SK-N-MC (cell line): ENCODE results near the gene PPTC7.
"Not testable (repeated sequence)": the region's sequence is repeated elsewhere in the genome, so short reads cannot be mapped to it uniquely, and the experiment has no call there.

Source experiments
- DNase-seq: peaks from one replicate; pipeline ENCODE4 v3.0.0-alpha.2; 2011; ENCODE audit warnings: low read depth, low spot score
- H3K27ac ChIP-seq: fragments of 200-600 bp; sonication (generic); 2 replicates; pipeline ENCODE4 v1.5.1; 2016; ENCODE audit warnings: mixed run types
- H3K36me3 ChIP-seq: fragments of 200-600 bp; sonication (generic); 2 replicates; pipeline ENCODE4 v1.6.1; 2017; ENCODE audit warnings: antibody characterized with exemption, low read length, mixed read lengths; ENCODE audit not compliant: insufficient read depth
- H3K4me3 ChIP-seq: fragments of 200-600 bp; sonication (generic); 2 replicates; pipeline ENCODE4 v1.5.1; 2016
- H3K9ac ChIP-seq: fragments of 200-600 bp; sonication (generic); 2 replicates; pipeline ENCODE4 v1.8.0; 2017; ENCODE audit warnings: mixed run types, mixed read lengths; ENCODE audit not compliant: insufficient read length
- H3K9me3 ChIP-seq: fragments of 200-600 bp; sonication (generic); 2 replicates; pipeline ENCODE4 v1.6.1; 2017; ENCODE audit warnings: low read depth, mild to moderate bottlenecking, antibody characterized with exemption, low read length, moderate library complexity, mixed read lengths
- EZH2 ChIP-seq: fragments of 200-600 bp; sonication (generic); IDR thresholded peaks from one replicate; pipeline ENCODE4 v1.6.1; 2017; ENCODE audit warnings: antibody characterized with exemption
- FOXP2 ChIP-seq: optimal IDR thresholded peaks from 2 replicates; pipeline ENCODE3; 2011; ENCODE audit warnings: mild to moderate bottlenecking, moderate library complexity; ENCODE audit not compliant: insufficient read depth; ENCODE audit errors: extremely low read length, control extremely low read depth
- POLR2AphosphoS5 ChIP-seq: IDR thresholded peaks from 2 replicates; pipeline ENCODE4 v1.6.1; 2012; ENCODE audit warnings: mild to moderate bottlenecking, low read depth, low read length, borderline replicate concordance

The PPTC7 gene

DNA sequence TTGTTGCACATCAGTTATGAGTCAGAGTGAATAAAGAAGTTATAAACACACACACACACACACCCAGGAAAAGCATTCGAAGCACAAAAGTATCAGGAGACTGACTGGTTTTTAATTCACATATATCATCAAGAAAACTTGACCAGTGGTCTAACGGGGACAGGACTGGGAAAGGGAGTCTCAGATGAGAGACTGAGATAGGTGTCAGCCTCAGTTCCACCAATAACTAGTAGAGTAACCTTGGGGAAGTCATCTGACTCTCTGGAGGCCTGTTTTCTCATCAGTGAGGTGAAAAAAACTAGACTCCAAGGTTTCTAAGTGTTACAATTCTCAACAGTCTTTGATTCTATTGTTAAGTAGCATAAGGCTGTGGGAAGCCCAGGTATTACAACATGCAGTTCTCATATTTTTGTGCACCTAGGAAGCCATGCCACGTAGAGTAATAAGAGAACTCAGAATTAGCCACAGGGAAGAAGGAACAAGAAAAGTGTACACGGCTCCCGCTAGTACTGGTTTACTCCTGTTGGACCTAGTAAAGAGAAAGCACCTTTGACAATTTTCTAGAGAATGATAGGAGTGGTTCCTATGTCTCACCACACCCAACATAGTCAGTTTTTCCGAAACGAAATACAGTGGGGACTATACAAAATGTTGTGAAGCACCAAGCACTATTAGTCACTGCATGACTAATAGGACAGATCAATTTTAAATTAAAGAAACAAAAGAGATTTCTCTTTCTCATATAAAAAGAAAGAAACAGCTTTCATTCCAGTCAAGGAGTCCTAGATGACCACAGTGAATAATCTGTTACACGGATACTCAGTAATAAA is 5.0 kb downstream of the PPTC7 start:
- DNase-seq: no peak
- no peak for TF ChIP-seq POLR2AphosphoS5
- TF ChIP-seq EZH2: no peak
- no peak for TF ChIP-seq FOXP2
- Histone ChIP-seq H3K9ac (no peak overlapping the region), H3K27ac (no peak overlapping the region), H3K4me3 (no peak overlapping the region), H3K9me3 (no peaks in the 10 kb centered on the region), H3K36me3 (no peaks in the 10 kb centered on the region)

DNA sequence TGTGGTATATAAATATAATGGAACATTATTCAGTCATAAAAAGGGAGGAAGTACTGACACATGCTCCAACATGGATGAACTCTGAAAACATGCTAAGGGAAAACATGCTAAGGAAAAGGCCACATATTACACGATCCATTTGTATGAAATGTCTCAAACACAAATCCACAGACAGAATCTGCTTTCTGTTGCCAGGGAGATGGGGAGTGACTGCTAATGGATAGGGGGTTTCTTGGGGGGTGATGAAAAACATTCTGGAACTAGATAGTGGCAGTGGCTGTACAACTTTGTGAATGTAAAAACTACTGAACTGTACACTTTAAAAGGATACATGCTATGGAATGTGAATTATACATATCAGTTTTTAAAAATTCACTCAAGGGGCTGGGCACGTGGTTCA is 6.6 kb downstream of the PPTC7 start:
- Histone ChIP-seq H3K9me3 (peaks cover 4% of the 10 kb centered on the region; the same call in 1 of the 2 replicates), H3K4me3 (no peak overlapping the region), H3K27ac (no peak overlapping the region), H3K36me3 (no peaks in the 10 kb centered on the region), H3K9ac (no peak overlapping the region)
- no peak for TF ChIP-seq EZH2
- TF ChIP-seq FOXP2: no peak
- no peak for TF ChIP-seq POLR2AphosphoS5
- DNase-seq: no peak

DNA sequence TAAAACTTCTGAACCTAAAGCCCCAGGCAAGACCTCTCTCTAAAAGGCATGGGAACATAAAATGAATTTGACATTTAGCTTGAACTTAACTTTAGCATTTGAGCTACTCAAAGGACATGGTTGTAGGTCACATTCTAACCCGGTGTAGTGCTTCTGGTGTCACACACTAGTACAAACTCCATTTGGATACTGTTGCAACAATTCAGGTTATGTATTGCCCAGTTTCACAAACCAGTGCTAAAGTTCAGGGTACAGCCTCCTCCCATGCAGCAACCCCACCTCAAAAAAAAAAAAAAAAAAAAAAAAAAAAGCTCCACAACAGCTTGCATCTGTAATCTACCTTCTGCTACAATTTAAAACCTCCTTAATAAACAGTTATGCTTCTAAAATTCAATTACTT is 7.8 kb downstream of the PPTC7 start:
- TF ChIP-seq EZH2: no peak
- TF ChIP-seq FOXP2: no peak
- no peak for TF ChIP-seq POLR2AphosphoS5
- Histone ChIP-seq H3K27ac (no peak overlapping the region), H3K4me3 (no peak overlapping the region), H3K36me3 (no peaks in the 10 kb centered on the region), H3K9ac (no peak overlapping the region), H3K9me3 (peaks cover 4% of the 10 kb centered on the region; the same call in 1 of the 2 replicates)
- DNase-seq: no peak

DNA sequence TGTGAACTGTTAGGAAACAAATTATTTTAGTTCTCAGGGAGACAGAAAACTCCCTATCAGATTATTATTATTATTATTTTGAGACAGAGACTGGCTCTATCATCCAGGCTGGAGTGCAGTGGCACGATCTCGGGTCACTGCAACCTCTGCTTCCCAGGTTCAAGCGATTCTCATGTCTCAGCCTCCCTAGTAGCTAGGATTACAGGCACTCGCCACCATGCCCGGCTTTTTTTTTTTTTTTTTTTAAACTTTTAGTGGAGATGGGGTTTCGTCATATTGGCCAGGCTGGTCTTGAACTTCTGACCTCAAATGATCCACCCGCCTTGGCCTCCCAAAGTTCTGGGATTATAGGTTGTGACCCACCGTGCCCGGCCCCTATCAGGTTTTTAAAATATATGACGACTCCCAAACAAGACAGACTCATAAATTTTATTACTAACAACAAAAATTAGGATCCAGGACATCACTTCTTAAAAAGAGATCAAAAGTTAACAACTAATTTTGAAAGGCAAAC is 8.3 kb downstream of the PPTC7 start:
- H3K9ac ChIP-seq, DNase-seq, H3K9me3 ChIP-seq, H3K36me3 ChIP-seq, H3K27ac ChIP-seq, H3K4me3 ChIP-seq: not testable (repeated sequence)

DNA sequence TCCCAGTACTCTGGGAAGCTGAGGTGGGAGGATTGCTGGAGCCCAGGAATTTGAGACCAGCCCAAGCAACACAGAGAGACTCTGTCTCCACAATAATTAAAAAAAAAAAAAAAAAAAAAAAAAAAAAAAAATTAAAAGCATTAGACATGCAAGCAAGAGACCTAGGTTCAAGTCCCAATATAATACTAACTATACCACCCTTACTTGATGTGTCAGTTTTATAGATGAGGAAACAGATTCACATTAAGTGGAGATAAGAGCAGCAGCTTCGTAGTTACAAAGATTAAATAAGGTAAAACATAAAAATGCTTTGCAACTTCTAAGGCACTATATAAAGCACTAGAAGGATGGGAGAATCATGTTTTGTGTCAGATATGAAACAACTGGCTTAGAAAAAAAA is 9.1 kb downstream of the PPTC7 start:
- H3K9me3 ChIP-seq: peaks cover 4% of the 10 kb centered on the region; the same call in 1 of the 2 replicates
- no peaks in the 10 kb centered on the region for H3K36me3 ChIP-seq
- no peak overlapping the region for H3K4me3 ChIP-seq
- DNase-seq: no peak
- no peak for TF ChIP-seq POLR2AphosphoS5
- TF ChIP-seq FOXP2: no peak
- no peak for TF ChIP-seq EZH2
- no peak overlapping the region for H3K27ac ChIP-seq
- H3K9ac ChIP-seq: no peak overlapping the region

DNA sequence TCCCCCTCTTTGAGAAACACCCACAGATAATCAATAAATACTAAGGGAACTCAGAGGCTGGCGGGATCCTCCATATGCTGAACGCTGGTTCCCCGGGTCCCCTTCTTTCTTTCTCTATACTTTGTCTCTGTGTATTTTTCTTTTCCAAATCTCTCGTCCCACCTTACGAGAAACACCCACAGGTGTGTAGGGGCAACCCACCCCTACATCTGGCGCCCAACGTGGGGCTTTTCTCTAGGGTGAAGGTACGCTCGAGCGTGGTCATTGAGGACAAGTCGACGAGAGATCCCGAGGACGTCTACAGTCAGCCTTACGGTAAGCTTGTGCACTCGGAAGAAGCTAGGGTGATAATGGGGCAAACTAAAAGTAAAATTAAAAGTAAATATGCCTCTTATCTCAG is 12.3 kb downstream of the PPTC7 start:
- H3K9ac ChIP-seq, H3K27ac ChIP-seq, DNase-seq, H3K9me3 ChIP-seq, H3K4me3 ChIP-seq, H3K36me3 ChIP-seq: not testable (repeated sequence)

DNA sequence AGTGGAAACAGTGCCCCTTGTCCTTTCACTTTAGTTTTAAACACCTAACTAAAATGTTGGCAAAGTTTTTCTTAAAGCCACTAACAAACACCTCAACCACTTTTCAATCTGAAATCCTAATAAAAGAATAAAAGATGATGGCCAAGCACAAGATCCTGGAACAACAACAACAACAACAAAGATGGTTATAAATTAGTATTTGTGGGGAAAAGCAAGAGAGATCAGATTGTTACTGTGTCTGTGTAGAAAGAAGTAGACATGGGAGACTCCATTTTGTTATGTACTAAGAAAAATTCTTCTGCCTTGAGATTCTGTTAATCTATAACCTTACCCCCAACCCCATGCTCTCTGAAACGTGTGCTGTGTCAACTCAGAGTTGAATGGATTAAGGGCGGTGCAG is 13.3 kb downstream of the PPTC7 start:
- H3K4me3 ChIP-seq, H3K27ac ChIP-seq, H3K36me3 ChIP-seq, DNase-seq, H3K9ac ChIP-seq, H3K9me3 ChIP-seq: not testable (repeated sequence)

DNA sequence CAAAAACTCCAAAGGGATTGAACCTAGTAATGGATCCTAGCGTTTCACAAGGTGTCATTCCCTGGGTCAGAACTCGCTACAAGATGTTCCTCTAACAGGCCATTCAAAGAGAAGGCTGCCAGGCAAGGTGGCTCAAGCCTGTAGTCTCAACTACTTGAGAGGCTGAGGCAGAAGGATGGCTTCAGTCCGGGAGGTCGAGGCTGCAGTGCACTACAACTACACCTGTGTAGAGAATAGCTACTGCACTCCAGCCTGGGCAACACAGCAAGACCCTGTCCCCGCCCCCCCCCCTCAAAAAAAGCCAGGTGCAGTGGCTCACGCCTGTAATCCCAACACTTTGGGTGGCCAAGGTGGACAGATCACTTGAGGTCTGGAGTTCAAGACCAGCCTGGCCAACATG is 14.4 kb downstream of the PPTC7 start:
- Histone ChIP-seq H3K9me3 (peaks cover 4% of the 10 kb centered on the region; the same call in 1 of the 2 replicates), H3K4me3 (no peak overlapping the region), H3K27ac (no peak overlapping the region), H3K9ac (no peak overlapping the region), H3K36me3 (no peaks in the 10 kb centered on the region)
- no peak for TF ChIP-seq FOXP2
- no peak for TF ChIP-seq POLR2AphosphoS5
- no peak for TF ChIP-seq EZH2
- DNase-seq: no peak

DNA sequence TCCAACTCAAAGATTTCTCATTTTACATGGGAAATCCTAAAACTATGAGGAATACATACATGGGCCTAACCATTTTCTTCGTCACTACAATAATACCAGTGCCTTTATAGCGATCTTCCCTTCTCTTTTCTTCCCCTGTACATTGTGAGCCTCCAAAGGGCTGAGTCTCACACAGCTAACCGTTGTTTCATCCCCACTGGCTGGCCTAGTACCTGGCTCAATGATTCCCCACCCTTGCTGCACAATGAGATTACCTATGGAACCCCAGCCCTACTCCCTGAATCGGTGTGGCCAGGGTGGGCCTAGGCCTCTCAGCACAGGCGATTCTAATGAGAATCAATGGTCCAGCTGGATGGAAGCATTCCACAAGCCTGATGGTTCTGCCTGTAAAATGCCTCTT is 16.1 kb downstream of the PPTC7 start:
- Histone ChIP-seq H3K27ac (no peak overlapping the region), H3K4me3 (no peak overlapping the region), H3K36me3 (no peaks in the 10 kb centered on the region), H3K9me3 (no peaks in the 10 kb centered on the region), H3K9ac (no peak overlapping the region)
- TF ChIP-seq FOXP2 (no peak), POLR2AphosphoS5 (no peak), EZH2 (no peak)
- no peak for DNase-seq
